Mesothelial cell of epicardium (in vitro differentiated cells): ENCODE data around the gene TFAP2A. TPM values are rescaled to one million over a fixed set of nuclear protein-coding genes. Genes with fewer than 3 reads are reported as not detected.

Experiments used
- DNase-seq, 2 experiments: peaks; one replicate each; pipeline ENCODE4 v3.0.0; 2021; ENCODE audit warnings: low spot score in 2 of 2; ENCODE audit not compliant: unreplicated experiment in 2 of 2
- H3K27ac Mint-ChIP-seq: 2 replicates; pipeline ENCODE4 v1.8.0; 2021; ENCODE audit warnings: mixed read lengths
- H3K27me3 Mint-ChIP-seq: 2 replicates; pipeline ENCODE4 v1.8.0; 2021; ENCODE audit warnings: low read depth, mixed read lengths
- H3K36me3 Mint-ChIP-seq: 2 replicates; pipeline ENCODE4 v1.8.0; 2021; ENCODE audit warnings: mixed read lengths
- H3K4me1 Mint-ChIP-seq: 2 replicates; pipeline ENCODE4 v1.8.0; 2021; ENCODE audit warnings: mixed read lengths
- H3K4me3 Mint-ChIP-seq: 2 replicates; pipeline ENCODE4 v1.8.0; 2021; ENCODE audit warnings: mild to moderate bottlenecking, moderate library complexity, mixed read lengths
- H3K9me3 Mint-ChIP-seq: 2 replicates; pipeline ENCODE4 v1.8.0; 2021; ENCODE audit warnings: mixed read lengths
- CTCF ChIP-seq: fragments of 200-600 bp; sonication (generic); IDR thresholded peaks from one replicate; pipeline ENCODE4 v1.5.0; 2021; ENCODE audit warnings: antibody characterized with exemption; ENCODE audit not compliant: unreplicated experiment
- total RNA-seq: library from RNA; stranded (reverse); gene quantifications from 3 replicates; pipeline ENCODE4 v1.2.1, GENCODE V29; 2021

Gene TFAP2A
- total RNA-seq, 1 donor from 2014 or later = 62.4 TPM

- Mint-ChIP-seq H3K9me3 (no peaks in the 10 kb centered on the region), H3K4me3 (peak overlapping the region; percentile 42), H3K27ac (peak overlapping the region; percentile 34), H3K27me3 (peaks cover 75% of the 10 kb centered on the region), H3K4me1 (peaks cover 40% of the 10 kb centered on the region), H3K36me3 (no peaks in the 10 kb centered on the region)
- no peak for DNase-seq
- TF ChIP-seq CTCF = no peak
These were observed 31.4 kb downstream of the TFAP2A start for GRCh38 chr6:10383331-10384090.

GRCh38 chr6:10382728-10383330 is 32.0 kb downstream of the TFAP2A start:
- peak overlapping the region; percentile 42 for H3K4me3 Mint-ChIP-seq
- peaks cover 40% of the 10 kb centered on the region for H3K4me1 Mint-ChIP-seq
- H3K27ac Mint-ChIP-seq = peak overlapping the region; percentile 34
- H3K36me3 Mint-ChIP-seq = no peaks in the 10 kb centered on the region
- H3K27me3 Mint-ChIP-seq = peaks cover 68% of the 10 kb centered on the region
- no peak for DNase-seq
- no peak for TF ChIP-seq CTCF
- H3K9me3 Mint-ChIP-seq = no peaks in the 10 kb centered on the region

GRCh38 chr6:10382322-10382721 is 32.6 kb downstream of the TFAP2A start:
- no peak for TF ChIP-seq CTCF
- Mint-ChIP-seq H3K36me3 (no peaks in the 10 kb centered on the region), H3K27me3 (peaks cover 63% of the 10 kb centered on the region), H3K27ac (no peak overlapping the region), H3K4me3 (peak overlapping the region; percentile 42), H3K4me1 (peaks cover 40% of the 10 kb centered on the region), H3K9me3 (no peaks in the 10 kb centered on the region)
- DNase-seq = no peak

GRCh38 chr6:10381830-10382208 is 33.1 kb downstream of the TFAP2A start:
- no peaks in the 10 kb centered on the region for H3K36me3 Mint-ChIP-seq
- no peaks in the 10 kb centered on the region for H3K9me3 Mint-ChIP-seq
- H3K27me3 Mint-ChIP-seq = peaks cover 58% of the 10 kb centered on the region
- no peak for DNase-seq
- no peak for TF ChIP-seq CTCF
- H3K27ac Mint-ChIP-seq = no peak overlapping the region
- peaks cover 38% of the 10 kb centered on the region for H3K4me1 Mint-ChIP-seq
- no peak overlapping the region for H3K4me3 Mint-ChIP-seq

GRCh38 chr6:10381133-10381829 is 33.6 kb downstream of the TFAP2A start:
- Mint-ChIP-seq H3K27me3 (peaks cover 53% of the 10 kb centered on the region), H3K36me3 (no peaks in the 10 kb centered on the region), H3K4me3 (no peak overlapping the region), H3K4me1 (peaks cover 32% of the 10 kb centered on the region), H3K9me3 (no peaks in the 10 kb centered on the region), H3K27ac (no peak overlapping the region)
- no peak for DNase-seq
- no peak for TF ChIP-seq CTCF
